ENCODE results near the gene IRF2BPL.

The IRF2BPL gene

GRCh38 chr14:77014004-77014604 lies 14.4 kb downstream of the IRF2BPL start:
- no peak for DNase-seq (ENCODE audit: low read depth in 3 of 3, low spot score in 1 of 3)

GRCh38 chr14:77012193-77012765 lies 16.2 kb downstream of the IRF2BPL start:
- DNase-seq (ENCODE audit: low read depth in 3 of 3, low spot score in 1 of 3): no peak

DNA sequence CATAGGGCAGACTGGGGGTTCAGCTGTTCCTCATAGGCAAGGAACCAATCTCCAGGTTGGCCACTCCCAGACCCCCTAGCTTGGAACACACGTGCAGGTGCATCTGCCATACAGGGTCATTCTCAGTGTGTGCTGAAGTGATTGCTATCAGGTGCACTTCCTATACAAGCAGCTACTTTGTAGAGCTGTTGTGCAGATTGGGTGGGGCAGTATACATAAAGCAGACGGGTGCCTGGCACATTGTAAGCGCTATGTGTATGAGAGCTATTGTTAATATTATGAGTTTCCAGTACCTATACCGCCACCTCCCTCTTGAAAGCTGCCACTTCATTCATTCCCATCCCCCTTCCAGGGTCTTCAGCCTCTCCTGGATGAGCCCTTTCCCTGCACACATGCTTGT lies 17.3 kb downstream of the IRF2BPL start:
- no peak for DNase-seq (ENCODE audit: low read depth in 3 of 3, low spot score in 1 of 3)

DNA sequence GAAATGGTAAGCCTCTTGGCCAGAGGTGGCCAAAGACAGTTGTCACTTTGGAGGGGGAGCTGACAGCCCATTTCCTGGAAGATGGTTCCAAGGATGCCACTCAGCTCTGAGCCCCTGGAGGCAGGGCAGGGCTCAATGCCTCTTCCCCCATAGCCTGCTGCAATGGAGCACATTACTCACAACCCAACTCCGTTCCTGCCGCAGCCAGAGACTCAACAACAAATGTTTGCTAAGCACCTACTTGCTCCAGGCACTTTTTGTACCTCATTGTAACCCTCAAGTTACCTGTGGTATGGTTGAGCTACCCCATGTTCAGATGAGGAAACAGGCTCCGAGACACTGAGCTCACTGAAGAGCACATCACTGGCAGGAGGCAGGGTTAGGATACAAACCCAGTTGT lies 19.5 kb downstream of the IRF2BPL start:
- no peak for DNase-seq (ENCODE audit: low read depth in 3 of 3, low spot score in 1 of 3)

DNA sequence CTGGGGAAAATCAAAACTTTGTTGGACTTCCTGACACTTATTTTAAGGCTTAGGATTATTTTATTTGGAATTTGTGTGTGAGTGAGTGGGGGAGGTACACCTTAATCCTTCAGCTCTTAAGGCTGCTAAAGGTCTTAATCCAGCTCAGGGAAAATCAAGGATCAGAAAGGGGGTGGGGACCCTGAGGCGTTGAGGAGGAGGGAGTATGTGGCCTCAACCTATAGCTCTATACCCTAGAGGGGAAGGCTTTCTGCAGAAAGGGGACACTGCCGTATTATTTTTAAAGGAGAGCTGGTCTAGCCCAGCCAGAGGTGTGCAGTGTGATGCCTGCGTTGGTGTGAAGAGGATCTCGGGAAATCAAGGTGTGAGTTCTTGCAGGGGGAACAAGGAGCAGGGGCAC lies 20.0 kb downstream of the IRF2BPL start:
- DNase-seq (ENCODE audit: low read depth in 3 of 3, low spot score in 1 of 3): no peak

GRCh38 chr14:77007975-77008421 lies 20.5 kb downstream of the IRF2BPL start:
- DNase-seq (ENCODE audit: low read depth in 3 of 3, low spot score in 1 of 3): no peak

- DNase-seq (ENCODE audit: low read depth in 3 of 3, low spot score in 1 of 3): no peak
Observed at GRCh38 chr14:77007183-77007974, 21.1 kb downstream of the IRF2BPL start.

- DNase-seq (ENCODE audit: low read depth in 3 of 3, low spot score in 1 of 3): no peak
Observed at GRCh38 chr14:77006132-77006531, 22.4 kb downstream of the IRF2BPL start.

DNA sequence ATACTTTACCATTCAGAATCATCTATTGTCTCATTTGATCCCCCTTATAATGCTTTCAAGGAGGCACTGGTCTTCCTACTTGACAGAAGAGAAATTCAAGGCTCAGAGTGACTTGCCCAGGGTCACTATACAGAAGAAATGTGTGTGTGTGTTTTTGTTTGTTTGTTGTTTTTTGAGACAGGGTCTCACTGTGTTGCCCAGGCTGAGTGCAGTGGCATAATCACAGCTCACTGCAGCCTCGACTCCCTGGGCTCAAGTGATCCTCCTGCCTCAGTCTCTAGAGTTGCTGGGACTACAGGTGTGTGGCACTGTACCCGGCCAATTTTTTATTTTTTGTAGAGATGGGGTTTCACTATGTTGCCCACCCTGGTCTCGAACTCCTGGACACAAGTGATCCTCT lies 22.9 kb downstream of the IRF2BPL start:
- DNase-seq (ENCODE audit: low read depth in 3 of 3, low spot score in 1 of 3): no peak

- no peak for DNase-seq (ENCODE audit: low read depth in 3 of 3, low spot score in 1 of 3)
Observed at GRCh38 chr14:77004711-77005460, 23.6 kb downstream of the IRF2BPL start.

- DNase-seq (ENCODE audit: low read depth in 3 of 3, low spot score in 1 of 3): no peak
Observed at GRCh38 chr14:77003960-77004710, 24.4 kb downstream of the IRF2BPL start.

GRCh38 chr14:77002889-77003288 lies 25.6 kb downstream of the IRF2BPL start:
- DNase-seq (ENCODE audit: low read depth in 3 of 3, low spot score in 1 of 3): no peak

- no peak for DNase-seq (ENCODE audit: low read depth in 3 of 3, low spot score in 1 of 3)
Observed at GRCh38 chr14:77002335-77002734, 26.2 kb downstream of the IRF2BPL start.

DNA sequence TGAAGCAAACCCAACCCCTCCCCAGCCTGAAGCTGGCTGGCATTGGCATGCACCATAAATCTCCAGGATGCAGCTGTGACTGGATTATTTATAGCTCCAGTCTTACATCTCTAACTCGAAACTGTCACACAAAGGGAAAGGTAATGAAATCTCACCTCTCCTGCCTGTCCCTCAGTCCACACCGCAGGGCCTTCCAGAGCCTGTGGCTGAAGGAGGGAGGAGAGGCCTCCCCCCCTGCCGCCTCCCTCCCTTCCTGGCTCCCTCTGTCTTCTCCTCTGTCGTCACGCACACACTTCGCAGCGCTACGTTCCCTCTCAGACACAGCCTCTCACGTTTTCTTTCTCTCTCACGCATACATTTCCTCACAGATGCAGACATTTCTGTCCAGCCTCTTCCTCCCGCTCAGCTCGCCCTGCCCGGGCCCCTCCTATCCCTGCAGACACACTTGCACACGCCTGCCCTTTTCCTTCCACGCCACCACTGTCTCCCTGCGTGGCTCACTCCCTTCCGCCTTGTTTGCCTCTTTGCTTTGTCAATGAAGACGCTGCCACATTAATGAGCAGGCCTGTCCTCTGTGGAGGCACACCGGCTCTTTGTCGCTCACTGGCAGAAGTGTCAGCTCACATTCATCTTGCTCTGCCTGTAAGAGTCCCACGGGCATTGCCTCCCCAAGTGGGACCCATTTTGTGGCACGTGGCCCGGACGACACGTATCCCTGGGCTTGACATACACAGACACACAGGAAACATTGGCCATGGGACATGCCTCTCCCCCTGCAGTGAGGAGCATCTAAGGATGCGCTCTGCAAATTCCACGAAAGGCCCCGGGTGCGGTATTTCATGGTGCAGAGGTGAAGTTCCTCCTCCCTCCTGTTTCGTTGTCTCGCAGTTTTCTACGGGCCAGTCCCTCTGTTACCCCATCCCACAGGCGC lies 27.9 kb downstream of the IRF2BPL start:
- DNase-seq (ENCODE audit: low read depth in 3 of 3, low spot score in 1 of 3): no peak

DNA sequence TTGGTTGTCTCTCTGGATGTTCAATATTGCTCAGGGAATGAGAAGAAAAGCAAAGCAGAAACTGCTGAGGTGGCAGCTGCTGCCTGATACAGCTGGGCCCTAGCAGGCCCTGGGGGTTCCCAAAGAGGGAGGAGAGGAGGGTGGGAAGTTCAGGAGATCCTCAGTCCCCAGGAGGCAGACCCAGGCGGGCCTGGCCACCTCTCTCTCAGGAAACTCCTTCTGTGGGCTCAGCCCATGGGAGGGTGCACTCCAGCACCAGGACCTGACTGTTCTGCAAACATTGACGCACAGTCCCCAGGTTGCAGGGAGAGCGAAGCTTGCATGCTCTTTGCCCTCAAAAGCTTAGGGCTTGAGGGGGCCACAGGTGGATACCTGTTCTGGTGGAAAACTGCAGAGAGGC lies 29.6 kb downstream of the IRF2BPL start:
- DNase-seq (ENCODE audit: low read depth in 3 of 3, low spot score in 1 of 3): no peak

DNA sequence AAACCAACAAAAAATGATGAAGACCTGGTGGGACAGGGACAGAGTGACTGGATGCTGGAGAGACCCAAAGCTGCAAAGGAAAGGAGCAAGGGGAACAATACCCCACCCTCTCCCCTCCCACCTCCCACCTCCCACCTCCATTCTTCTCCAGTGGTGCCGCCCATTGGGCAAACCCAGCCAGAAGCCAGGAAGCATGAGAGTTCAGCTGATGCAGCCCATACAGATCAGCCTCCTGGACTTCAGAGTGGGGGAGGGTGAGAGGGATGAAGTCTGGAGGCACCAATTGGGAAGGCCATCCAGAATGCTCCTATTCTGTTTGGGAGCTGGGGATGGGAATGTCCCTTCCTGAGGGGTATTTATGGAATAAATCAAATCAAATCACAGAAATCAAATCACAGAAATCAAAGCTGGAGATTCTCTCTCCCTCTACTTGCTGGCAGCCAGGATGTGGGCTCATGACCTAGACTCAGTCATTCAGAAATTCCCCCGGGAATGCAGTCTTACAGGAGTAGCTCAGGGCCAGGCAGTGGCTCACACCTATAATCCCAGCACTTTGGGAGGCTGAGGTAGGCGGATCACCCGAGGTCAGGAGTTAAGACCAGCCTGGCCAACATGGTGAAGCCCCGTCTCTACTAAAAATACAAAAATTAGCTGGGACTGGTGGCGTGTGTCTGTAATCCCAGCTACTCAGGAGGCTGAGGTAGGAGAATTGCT lies 31.1 kb downstream of the IRF2BPL start:
- DNase-seq (ENCODE audit: low read depth in 3 of 3, low spot score in 1 of 3): no peak

GRCh38 chr14:76996563-76997146 lies 31.9 kb downstream of the IRF2BPL start:
- DNase-seq (ENCODE audit: low read depth in 3 of 3, low spot score in 1 of 3): no peak

DNA sequence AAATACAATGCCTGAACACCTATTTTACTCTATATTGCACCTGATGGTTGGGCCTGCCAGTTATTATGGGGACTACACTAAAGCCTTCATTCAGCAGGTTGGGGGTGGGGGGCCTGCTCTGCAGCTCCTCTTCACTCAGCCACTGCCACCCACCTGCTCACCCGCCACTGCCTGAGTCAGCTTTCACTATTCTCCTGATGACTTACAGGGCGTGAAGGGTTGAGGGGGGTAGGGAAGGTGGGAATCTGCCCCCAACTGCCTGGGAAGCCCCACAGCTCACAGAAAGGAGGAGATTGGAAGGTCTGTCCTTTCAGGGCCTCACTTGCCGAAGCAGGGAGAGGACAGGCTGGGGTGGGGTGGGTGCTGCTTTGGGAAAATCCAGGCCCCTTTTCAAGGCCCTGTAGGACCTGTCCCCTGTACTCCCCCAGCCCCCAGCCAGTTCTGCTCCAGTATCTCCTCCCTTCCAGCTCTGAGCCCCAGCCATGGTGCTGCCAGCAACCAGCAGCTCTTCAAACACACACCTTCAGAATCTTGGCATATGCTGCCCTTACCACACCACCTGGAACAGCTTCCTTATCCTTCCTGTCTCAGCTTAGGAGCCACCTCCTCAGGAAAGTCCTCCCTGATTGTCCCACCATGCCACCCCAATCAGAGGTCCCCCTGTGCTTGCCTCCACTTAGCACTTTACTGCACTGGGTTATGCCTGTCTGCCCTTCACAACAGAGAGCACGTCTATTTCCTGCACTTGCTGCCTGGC lies 33.1 kb downstream of the IRF2BPL start:
- DNase-seq (ENCODE audit: low read depth in 3 of 3, low spot score in 1 of 3): no peak

Data from stimulated activated CD4-positive, alpha-beta T cell treated with anti-CD3 and anti-CD28 coated beads, TNF-alpha, amount 100 ng/mL, for 1 hour (primary cell).